HG03520 (cell line): ENCODE results near the gene STAC.
"Not testable (repeated sequence)": the region's sequence is repeated elsewhere in the genome, so short reads cannot be mapped to it uniquely, and the experiment has no call there.

ENCODE experiments used
- ATAC-seq: cut with Tn5 transposase; IDR thresholded peaks from one replicate; pipeline ENCODE4 v1.9.1; 2021; ENCODE audit warnings: mild to moderate bottlenecking, moderate library complexity; ENCODE audit not compliant: unreplicated experiment

The STAC gene

GRCh38 chr3:36476286-36476942 is 96.1 kb downstream of the STAC start:
- ATAC-seq, result no peak

- no peak for ATAC-seq
Observed at GRCh38 chr3:36477655-36478054, 97.4 kb downstream of the STAC start.

DNA sequence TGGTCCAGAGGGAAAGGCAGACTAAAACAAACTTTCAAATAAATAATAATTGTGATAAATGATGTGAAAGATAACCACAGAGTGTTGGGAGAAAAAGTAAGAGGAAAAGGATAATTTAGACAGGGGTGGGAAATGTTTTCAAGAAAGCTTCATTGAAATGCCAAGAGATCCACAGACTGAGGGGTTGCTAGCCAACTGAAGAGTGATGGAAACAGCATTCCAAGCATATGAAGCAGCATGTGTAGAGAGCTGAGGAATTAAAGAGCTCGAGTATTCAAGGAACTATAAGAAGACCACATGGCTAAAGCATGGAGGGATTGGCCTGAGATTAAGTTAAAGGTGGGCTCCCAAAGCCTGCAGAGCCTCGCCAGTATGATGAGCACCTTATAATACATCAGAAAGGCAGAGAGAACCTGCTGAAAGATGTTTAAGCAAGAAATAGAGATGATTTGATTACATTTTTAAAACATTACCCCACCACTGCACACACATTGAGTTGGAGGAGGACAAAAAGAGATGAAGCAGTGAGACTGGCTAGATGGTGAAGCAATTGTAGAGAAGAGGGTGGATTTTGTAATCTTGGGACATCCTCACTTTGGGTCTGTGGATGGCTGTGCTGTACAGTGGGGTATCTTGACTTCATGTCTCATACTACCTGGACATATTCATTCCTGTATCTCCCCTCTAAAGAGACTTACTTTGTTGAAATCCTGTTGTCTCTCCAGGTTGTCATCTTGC is 100.8 kb downstream of the STAC start:
- ATAC-seq, result no peak

DNA sequence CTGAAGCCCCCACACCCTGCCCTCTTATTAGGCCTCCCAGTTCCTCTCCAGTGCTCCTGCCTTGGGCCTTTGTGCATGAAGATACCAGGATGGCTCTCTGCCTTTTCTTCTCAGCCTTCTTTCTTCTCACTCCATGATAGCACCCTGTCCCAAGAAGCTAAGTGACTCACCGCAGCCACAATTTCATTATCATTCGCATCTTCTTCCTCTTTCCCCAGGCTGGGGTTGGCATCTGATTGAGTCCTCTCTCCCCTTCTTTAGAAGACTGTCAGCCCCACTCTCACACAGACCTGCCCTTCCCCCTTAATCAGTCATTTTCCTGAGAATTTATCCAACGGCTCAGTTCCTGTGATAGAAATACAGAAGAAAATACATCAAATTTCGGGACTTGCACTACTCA is 102.0 kb downstream of the STAC start:
- no peak for ATAC-seq

DNA sequence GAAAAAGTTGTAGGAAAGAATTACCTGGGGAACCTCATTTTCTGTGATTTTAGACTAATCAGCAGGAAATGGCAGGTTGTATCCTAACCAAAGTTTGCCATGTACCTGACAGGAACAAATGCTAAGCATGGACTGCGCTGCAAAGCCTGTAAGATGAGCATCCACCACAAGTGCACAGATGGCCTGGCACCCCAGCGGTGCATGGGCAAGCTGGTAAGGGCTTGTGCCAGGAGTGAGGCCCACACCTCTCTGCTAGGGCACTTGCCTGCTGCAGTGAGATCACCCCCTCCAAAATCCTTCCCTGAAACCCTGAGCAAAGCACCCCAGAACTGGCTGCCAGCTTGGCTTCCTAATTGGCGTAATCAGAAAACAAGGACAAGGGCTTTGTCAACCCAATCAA is 102.6 kb downstream of the STAC start:
- ATAC-seq, result no peak

DNA sequence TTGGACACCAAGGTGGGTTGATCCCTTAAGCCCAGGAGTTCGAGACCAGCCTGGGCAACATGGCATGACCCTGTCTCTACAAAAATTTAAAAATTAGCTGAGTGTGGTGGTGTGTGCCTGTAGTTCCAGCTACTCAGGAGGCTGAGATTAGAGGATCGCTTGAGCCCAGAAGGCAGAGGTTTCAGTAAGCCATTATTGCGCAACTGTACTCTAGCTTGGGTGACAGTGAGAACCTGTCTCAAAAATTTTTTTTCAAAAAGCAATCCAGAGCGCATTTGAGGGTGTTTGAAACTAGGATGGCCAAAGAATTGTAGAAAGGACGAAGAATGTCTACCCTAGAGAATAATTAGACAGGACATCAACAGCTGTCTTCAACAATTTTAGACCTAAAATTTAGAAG is 103.4 kb downstream of the STAC start:
- ATAC-seq, result no peak

DNA sequence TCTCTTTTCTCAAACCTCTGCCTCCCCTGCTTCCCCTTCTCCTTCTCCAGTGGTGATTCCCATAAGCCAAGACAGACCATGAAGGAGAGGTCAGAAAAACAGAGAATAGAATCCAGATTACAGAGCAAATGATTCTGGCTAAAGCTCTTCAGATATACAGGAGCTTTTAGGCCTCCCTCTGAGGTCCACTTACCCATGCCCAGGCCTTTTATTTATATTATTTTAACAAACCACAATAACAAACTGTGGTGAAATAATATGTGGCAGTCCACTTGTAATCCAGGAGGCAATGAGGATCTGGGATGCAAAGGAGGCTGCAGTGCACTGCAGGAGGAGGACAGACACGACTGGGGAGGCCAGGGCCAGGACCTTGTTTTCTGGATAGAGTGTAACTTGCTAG is 104.1 kb downstream of the STAC start:
- no peak for ATAC-seq

DNA sequence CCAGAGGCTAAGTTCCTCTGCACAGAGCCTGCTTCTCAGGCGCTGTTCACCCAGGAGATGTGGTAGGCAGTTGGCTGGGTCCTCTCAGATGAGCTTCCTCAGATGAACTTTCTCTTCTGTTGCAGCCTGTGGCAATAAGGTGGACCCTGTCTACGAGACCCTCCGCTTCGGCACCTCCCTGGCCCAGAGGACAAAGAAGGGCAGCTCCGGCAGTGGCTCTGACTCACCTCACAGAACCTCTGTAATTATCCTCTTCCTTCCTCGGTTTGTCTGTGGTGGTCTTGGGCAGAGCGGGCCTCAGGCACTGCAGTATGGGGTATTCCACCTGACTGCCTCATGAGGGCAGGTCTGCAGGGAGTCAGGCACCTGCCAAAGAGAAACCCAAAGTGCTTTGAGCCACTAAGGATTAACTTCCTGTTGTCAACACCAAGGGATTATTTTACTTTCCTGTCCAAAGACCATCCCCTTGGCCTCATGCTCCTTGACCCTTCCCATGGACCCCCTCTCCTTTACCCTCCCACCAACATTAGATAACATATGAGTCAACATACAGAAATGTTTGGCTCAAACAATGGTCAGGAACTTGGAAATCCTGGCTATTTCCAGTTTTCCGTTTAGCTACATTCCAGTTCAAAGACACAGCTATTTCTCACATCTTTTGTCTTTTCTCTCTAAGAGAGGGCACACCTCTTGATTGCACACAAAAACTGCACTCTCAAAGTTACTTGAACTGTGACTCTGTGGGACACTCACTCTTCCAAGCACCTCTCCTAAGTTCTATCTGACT is 105.9 kb downstream of the STAC start:
- ATAC-seq, result no peak

- ATAC-seq, result no peak
Observed at GRCh38 chr3:36487616-36488015, 107.3 kb downstream of the STAC start.

DNA sequence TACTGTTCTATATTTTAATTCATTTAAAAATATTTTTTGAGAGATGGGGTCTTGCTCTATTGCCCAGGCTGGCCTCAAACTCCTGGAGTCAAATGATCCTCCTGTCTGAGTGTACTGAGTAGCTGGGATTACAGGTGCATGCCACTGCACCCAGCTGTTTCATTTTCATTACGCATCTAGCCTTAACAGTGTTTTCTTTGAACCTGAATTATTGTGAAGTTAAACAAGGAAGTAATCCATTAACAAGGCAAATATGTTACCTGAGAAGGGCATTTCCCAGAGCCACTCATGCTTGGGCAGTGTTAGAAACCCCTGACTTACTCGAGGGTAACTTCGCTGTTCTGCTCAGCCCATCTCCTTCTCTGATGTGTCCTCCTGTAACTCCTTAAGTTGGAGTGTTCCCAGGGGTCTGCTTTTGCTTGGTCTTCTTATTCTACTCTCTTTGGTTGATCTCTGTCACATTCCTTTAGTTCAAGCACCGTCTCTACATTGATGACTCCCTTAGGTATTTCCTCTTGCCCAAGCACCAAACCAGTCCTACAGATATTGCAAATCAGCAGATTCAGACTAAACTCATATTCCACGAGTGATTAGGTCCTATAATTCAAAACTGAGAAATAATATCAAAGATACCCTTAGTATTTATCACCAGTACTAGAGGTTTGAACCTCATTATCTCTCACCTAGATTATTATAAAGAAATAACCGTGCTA is 107.9 kb downstream of the STAC start:
- no peak for ATAC-seq

- no peak for ATAC-seq
Observed at GRCh38 chr3:36489101-36489500, 108.8 kb downstream of the STAC start.

- ATAC-seq, result no peak
Observed at GRCh38 chr3:36489679-36490425, 109.5 kb downstream of the STAC start.

DNA sequence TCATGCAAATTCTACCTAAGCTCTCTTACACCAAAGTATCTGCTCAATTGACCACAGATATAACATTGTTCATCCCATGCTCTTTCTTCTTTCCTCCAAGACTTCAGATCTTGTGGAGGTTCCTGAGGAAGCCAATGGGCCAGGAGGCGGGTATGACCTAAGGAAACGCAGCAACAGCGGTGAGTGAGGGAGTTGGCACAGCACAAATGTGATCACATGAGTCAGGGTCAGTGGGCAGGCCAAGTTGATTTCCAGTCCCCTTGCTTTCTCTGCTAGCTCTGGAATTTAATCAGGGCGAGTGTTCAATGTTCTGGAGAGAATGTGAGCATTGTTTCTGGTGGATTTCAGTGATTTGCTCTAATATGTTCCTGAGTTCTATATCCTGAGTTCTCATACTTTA is 112.7 kb downstream of the STAC start:
- ATAC-seq, result no peak

DNA sequence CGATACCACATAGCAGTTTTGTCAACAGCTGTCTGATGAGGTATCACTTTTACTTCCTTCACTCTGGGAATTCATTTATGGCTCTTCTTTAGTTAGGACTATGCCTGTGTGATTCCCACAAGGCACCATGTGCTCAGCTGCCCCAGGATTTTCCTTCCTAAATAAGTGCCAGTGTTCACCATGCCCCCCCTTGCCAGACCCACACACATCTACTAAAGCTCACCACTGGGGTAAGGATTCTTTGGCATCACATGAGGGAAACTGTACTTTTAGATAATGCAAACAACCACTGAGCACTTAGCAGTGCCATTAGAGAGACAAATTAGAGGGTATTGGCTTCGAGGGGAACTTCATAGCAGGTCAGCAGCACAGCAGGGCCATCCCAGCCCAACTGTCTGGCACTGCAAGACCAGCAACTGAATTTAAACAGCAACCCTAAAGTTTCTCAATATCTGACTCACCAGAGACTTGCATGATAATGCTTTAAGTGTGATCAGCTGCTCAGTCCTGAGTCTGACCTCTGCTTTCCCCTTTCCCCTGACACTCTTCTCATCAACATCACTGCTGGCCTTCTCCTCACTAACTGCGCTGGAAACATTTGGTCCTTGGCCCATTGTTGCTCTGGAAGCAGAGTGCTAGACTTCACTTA is 114.3 kb downstream of the STAC start:
- ATAC-seq, result no peak

DNA sequence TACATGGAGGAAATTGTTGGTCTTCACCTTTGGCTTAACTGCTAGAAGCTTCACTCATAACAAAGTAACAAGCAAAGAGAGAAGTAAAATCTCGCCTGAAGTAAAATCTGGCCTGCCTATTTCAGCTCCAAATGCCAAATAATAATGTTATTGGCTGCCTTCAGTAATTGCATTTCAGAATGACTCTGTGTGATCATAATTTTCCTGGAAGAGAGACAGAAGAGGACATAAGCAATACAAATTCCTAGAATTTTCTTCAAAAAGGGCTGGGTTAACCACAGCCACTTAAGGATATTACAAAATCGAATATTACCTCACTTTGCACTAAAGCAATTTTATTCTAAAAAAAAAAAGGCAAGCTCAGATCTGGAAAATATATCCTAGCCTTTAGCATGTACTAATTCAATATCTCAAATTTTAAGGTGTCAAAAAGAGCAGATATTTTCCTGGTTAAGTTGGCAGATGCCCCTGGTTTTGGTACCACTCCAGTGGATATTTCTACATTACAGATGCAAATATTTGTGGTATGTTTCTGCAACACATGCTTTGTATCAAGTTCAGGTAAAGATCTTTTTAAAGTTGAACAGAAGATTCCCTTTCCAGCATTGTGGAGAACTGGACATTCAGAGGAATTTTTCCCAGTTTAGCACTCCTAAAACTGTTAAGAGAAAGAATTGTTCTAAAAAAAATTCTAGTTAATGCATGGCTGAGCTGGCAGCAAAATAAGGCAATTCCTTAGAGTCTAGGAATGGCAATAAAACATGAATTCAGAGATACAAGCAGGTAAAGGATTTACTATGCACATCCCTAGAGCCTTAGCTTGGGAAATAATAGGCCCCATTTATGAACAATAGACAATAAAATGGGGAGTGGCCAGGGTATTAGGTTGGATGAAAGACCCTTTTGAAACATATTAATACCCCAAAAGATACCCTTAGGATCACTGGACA is 116.7 kb downstream of the STAC start:
- ATAC-seq, result no peak

GRCh38 chr3:36500053-36500452 is 119.7 kb downstream of the STAC start:
- not testable (repeated sequence) for ATAC-seq

DNA sequence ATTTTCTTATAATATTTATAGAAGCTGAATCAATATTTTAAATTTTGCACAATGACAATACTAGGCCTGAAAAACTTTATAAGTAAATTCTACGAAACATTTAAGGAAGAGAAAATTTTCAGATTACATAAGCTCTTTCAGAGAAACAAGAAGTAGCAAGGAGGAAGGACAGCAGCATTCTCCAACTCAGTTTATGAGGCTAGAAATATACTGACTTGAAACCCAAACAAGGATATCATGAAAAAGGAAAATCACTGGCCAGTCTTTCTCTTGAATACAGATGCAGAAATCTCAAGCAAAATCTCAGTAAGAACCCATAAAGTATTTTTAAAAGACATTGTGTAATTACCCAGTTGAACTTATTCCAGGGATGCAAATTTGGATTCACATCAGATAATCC is 121.3 kb downstream of the STAC start:
- no peak for ATAC-seq

DNA sequence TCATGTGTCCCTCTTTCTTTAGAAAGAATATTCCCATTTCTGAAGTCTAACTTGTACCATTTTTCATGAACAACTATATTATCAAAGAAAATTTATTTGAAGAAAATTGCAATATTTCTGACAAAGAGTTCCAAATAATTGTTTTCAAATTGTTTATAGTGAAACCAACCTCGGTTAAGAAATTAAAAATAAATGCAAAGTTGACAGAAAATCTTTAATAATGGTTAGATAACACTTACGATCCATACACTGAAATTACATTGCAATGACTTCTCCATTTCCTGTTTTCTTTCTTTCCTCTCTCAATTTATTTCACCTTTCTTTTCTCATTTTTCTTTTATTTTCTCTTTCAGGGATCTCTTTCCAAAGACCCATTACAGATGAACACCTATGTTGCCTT is 125.1 kb downstream of the STAC start:
- ATAC-seq, result no peak
